HG03060 (cell line): ENCODE results near the gene SNPH.
"Not testable (repeated sequence)": the region's sequence is repeated elsewhere in the genome, so short reads cannot be mapped to it uniquely, and the experiment has no call there.

Source experiments
- ATAC-seq: cut with Tn5 transposase; IDR thresholded peaks from one replicate; pipeline ENCODE4 v1.9.1; 2021; ENCODE audit warnings: low read depth, moderate number of reproducible peaks; ENCODE audit not compliant: unreplicated experiment

Gene SNPH

GRCh38 chr20:1266167-1266973 is at the start of gene SNPH:
TSS of gene SNPH (plus strand) at chr20:1266294. CDS start at chr20:1296240, 29,946 bp downstream.
- no peak for ATAC-seq

- not testable (repeated sequence) for ATAC-seq
Measured at GRCh38 chr20:1216527-1217427, 49.3 kb upstream of the SNPH start.

GRCh38 chr20:1222750-1223149 is 43.3 kb upstream of the SNPH start:
- not testable (repeated sequence) for ATAC-seq

- ATAC-seq = no peak
Measured at GRCh38 chr20:1224205-1224890, 41.7 kb upstream of the SNPH start.

- no peak for ATAC-seq
Measured at GRCh38 chr20:1225263-1225782, 40.8 kb upstream of the SNPH start.

GRCh38 chr20:1225783-1226654 is 40.1 kb upstream of the SNPH start, which contains the start of gene RAD21L1:
TSS of gene RAD21L1 (plus strand) at chr20:1226044. CDS start at chr20:1228454, 2,410 bp downstream.
- no peak for ATAC-seq

GRCh38 chr20:1229541-1229940 is 36.6 kb upstream of the SNPH start:
- ATAC-seq = no peak

- no peak for ATAC-seq
Measured at GRCh38 chr20:1232286-1233111, 33.6 kb upstream of the SNPH start.

- ATAC-seq = no peak
Measured at GRCh38 chr20:1240549-1240948, 25.5 kb upstream of the SNPH start.

- no peak for ATAC-seq
Measured at GRCh38 chr20:1241456-1241855, 24.6 kb upstream of the SNPH start.

GRCh38 chr20:1242099-1242498 is 24.0 kb upstream of the SNPH start:
- no peak for ATAC-seq

- ATAC-seq = no peak
Measured at GRCh38 chr20:1242530-1242929, 23.6 kb upstream of the SNPH start.

GRCh38 chr20:1245578-1245977 is 20.5 kb upstream of the SNPH start:
- ATAC-seq = no peak

GRCh38 chr20:1247689-1248088 is 18.4 kb upstream of the SNPH start:
- ATAC-seq = no peak

- ATAC-seq = not testable (repeated sequence)
Measured at GRCh38 chr20:1250282-1250681, 15.8 kb upstream of the SNPH start.

GRCh38 chr20:1252416-1252815 is 13.7 kb upstream of the SNPH start:
- no peak for ATAC-seq

- no peak for ATAC-seq
Measured at GRCh38 chr20:1254254-1254653, 11.8 kb upstream of the SNPH start.

GRCh38 chr20:1255675-1256074 is 10.4 kb upstream of the SNPH start:
- ATAC-seq = no peak

- ATAC-seq = no peak
Measured at GRCh38 chr20:1263853-1264252, 2.2 kb upstream of the SNPH start.
